Fibroblast of lung (primary cell): ENCODE data around the gene MKLN1. TPM values are rescaled to one million over a fixed set of nuclear protein-coding genes. Genes with fewer than 3 reads are reported as not detected.

ENCODE experiments used
- DNase-seq, 2 donors: peaks; one replicate each; pipeline versions ENCODE4 v3.0.0 to v3.0.0-alpha.2; 2010; ENCODE audit warnings: low read depth in 2 of 2
- H2AFZ ChIP-seq: 2 replicates; pipeline ENCODE4 v1.5.1; 2012; ENCODE audit warnings: low read length, control low read depth, inconsistent platforms
- H3K27ac ChIP-seq: 2 replicates; pipeline ENCODE4 v1.5.1; 2011; ENCODE audit warnings: low read length, control low read depth; ENCODE audit not compliant: insufficient read depth
- H3K27me3 ChIP-seq: 2 replicates; pipeline ENCODE4 v1.5.1; 2011; ENCODE audit warnings: mild to moderate bottlenecking, low read length; ENCODE audit not compliant: control insufficient read depth, insufficient read depth
- H3K36me3 ChIP-seq: 2 replicates; pipeline ENCODE4 v1.5.1; 2011; ENCODE audit warnings: low read length; ENCODE audit not compliant: control insufficient read depth, insufficient read depth
- H3K4me1 ChIP-seq: 2 replicates; pipeline ENCODE4 v1.5.1; 2011; ENCODE audit warnings: low read length; ENCODE audit not compliant: control insufficient read depth, insufficient read depth; ENCODE audit errors: extremely low read depth
- H3K4me2 ChIP-seq: 2 replicates; pipeline ENCODE4 v1.5.1; 2011; ENCODE audit warnings: low read length, control low read depth; ENCODE audit not compliant: insufficient read depth; ENCODE audit errors: extremely low read depth
- H3K4me3 ChIP-seq, 4 experiments: fragments of 200-600 bp in 1 of 4; sonication (generic) in 1 of 4; replicated peaks in 1 of 4; 2 replicates each; pipeline ENCODE4 v1.5.1; 2011 to 2016; ENCODE audit warnings: low read length in 4 of 4, low read depth in 3 of 4, mild to moderate bottlenecking in 3 of 4, control low read depth in 2 of 4, inconsistent platforms in 1 of 4, mixed read lengths in 1 of 4; ENCODE audit not compliant: insufficient read depth in 1 of 4; ENCODE audit errors: control extremely low read depth in 1 of 4
- H3K79me2 ChIP-seq: 2 replicates; pipeline ENCODE4 v1.5.1; 2012; ENCODE audit warnings: mild to moderate bottlenecking, low read length, inconsistent platforms; ENCODE audit not compliant: control insufficient read depth, insufficient read depth
- H3K9ac ChIP-seq: 2 replicates; pipeline ENCODE4 v1.5.1; 2011; ENCODE audit warnings: mild to moderate bottlenecking, low read length, control low read depth; ENCODE audit not compliant: insufficient read depth
- H3K9me3 ChIP-seq: 2 replicates; pipeline ENCODE4 v1.5.1; 2012; ENCODE audit warnings: low read depth, low read length; ENCODE audit not compliant: control insufficient read depth, insufficient read depth
- H4K20me1 ChIP-seq: 2 replicates; pipeline ENCODE4 v1.5.1; 2011; ENCODE audit warnings: low read length; ENCODE audit not compliant: control insufficient read depth, insufficient read depth; ENCODE audit errors: extremely low read depth
- CTCF ChIP-seq, 2 donors: IDR thresholded peaks in 1 of 2; conservative IDR thresholded peaks in 1 of 2; 1 replicate in 1 of 2; 2 replicates in 1 of 2; pipeline ENCODE4 v1.5.1; 2011 to 2012; ENCODE audit warnings: low read length in 2 of 2, control low read depth in 1 of 2, inconsistent platforms in 1 of 2, low read depth in 1 of 2, mild to moderate bottlenecking in 1 of 2
- EZH2 ChIP-seq: IDR thresholded peaks from 2 replicates; pipeline ENCODE4 v1.5.1; 2012; ENCODE audit warnings: low read length, control low read depth, mild to moderate bottlenecking; ENCODE audit errors: missing control alignments
- polyA plus RNA-seq, 2 donors: library from polyadenylated mRNA; depleted of rRNA in 1 of 2; stranded (reverse) in 1 of 2; unstranded in 1 of 2; fragments of >200 nt; gene quantifications; 2 replicates each; pipeline ENCODE4 v1.2.1, GENCODE V29; 2011 to 2012; ENCODE audit warnings: missing spikeins in 1 of 2
- total RNA-seq: library from RNA; depleted of rRNA; stranded (reverse); fragments of >200 nt; gene quantifications from 2 replicates; pipeline ENCODE4 v1.2.1, GENCODE V29; 2014

The MKLN1 gene
- total and polyA plus RNA-seq, 2 donors (not counting 1 experiment from before 2014, with no cell fraction given), result 33.9 to 46.4 TPM

GRCh38 chr7:131355917-131356777, 28.5 kb downstream of the MKLN1 start:
- Histone ChIP-seq H3K27ac (no peak overlapping the region), H3K79me2 (peaks cover 97% of the 10 kb centered on the region), H3K4me2 (no peak overlapping the region), H3K9ac (no peak overlapping the region), H4K20me1 (no peaks in the 10 kb centered on the region), H3K9me3 (no peaks in the 10 kb centered on the region), H3K36me3 (no peaks in the 10 kb centered on the region), H2AFZ (no peak overlapping the region), H3K4me1 (no peaks in the 10 kb centered on the region), H3K27me3 (no peaks in the 10 kb centered on the region), H3K4me3 (no peak overlapping the region)
- TF ChIP-seq EZH2, result no peak
- TF ChIP-seq CTCF (conservative IDR thresholded peaks at IDR 0.05 in 1 of 2, IDR thresholded peaks at IDR 0.05 in 1 of 2; ENCODE audit: low read depth in 1 of 2, low read length in 2 of 2), result no peak
- DNase-seq, result peak in 1 of 2 donors; percentile 34

- TF ChIP-seq EZH2 (no peak), CTCF (conservative IDR thresholded peaks at IDR 0.05 in 1 of 2, IDR thresholded peaks at IDR 0.05 in 1 of 2; ENCODE audit: low read depth in 1 of 2, low read length in 2 of 2) (no peak)
- Histone ChIP-seq H3K27ac (no peak overlapping the region), H3K4me3 (no peak overlapping the region), H3K36me3 (no peaks in the 10 kb centered on the region), H3K9ac (no peak overlapping the region), H3K4me1 (no peaks in the 10 kb centered on the region), H3K79me2 (peaks cover 98% of the 10 kb centered on the region), H2AFZ (no peak overlapping the region), H3K27me3 (no peaks in the 10 kb centered on the region), H4K20me1 (no peaks in the 10 kb centered on the region), H3K9me3 (no peaks in the 10 kb centered on the region), H3K4me2 (no peak overlapping the region)
- peak in 1 of 2 donors; percentile 41 for DNase-seq
These were observed 29.7 kb downstream of the MKLN1 start for GRCh38 chr7:131357282-131357880.

DNA sequence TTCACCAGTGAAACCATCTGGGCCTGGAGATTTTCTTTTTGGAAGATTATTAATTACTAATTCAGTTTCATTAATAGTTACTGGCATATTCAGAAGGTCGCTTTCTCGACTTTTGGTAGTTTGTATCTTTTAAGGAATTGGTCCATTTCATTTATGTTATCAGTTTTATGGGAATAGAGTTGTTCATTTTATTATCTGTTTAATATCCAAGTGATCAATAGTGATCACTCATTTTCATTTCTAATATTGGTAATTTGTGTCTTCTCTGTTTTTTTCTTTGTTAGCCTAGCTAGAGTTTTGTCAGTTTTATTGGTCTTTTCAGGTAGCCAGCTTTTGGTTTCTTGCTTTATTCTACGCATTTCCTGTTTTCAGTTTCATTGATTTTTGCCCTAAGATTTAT, 31.0 kb downstream of the MKLN1 start:
- Histone ChIP-seq H3K36me3 (no peaks in the 10 kb centered on the region), H3K4me3 (no peak overlapping the region), H3K27me3 (no peaks in the 10 kb centered on the region), H3K79me2 (peaks cover 98% of the 10 kb centered on the region), H3K9ac (no peak overlapping the region), H2AFZ (no peak overlapping the region), H3K4me1 (no peaks in the 10 kb centered on the region), H3K9me3 (no peaks in the 10 kb centered on the region), H3K4me2 (peak overlapping the region; percentile 67), H3K27ac (no peak overlapping the region), H4K20me1 (no peaks in the 10 kb centered on the region)
- no peak for DNase-seq
- TF ChIP-seq CTCF (conservative IDR thresholded peaks at IDR 0.05 in 1 of 2, IDR thresholded peaks at IDR 0.05 in 1 of 2; ENCODE audit: low read depth in 1 of 2, low read length in 2 of 2) (no peak), EZH2 (no peak)
